GM12872 (cell line): ENCODE data around the gene SRF.
A peak's percentile ranks its signal among the peaks of the same experiment; 100 is the strongest.

ENCODE experiments used
- CTCF ChIP-seq: IDR thresholded peaks from 3 replicates; pipeline ENCODE4 v1.5.1; 2011; ENCODE audit warnings: low read depth, mild to moderate bottlenecking, low read length, moderate library complexity; ENCODE audit not compliant: insufficient read depth

The SRF gene

GRCh38 chr6:43170931-43171706, at the start of gene SRF:
SRF (plus strand) TSS chr6:43171269; CDS start chr6:43171657, 388 bp downstream.
- TF ChIP-seq CTCF: peak; percentile 58; the same call in 2 of the 3 replicates

- no peak for TF ChIP-seq CTCF
Measured at GRCh38 chr6:43122146-43122545, 48.9 kb upstream of the SRF start.

GRCh38 chr6:43123461-43124314, 47.4 kb upstream of the SRF start:
- TF ChIP-seq CTCF: no peak

- TF ChIP-seq CTCF: no peak
Measured at GRCh38 chr6:43124481-43124880, 46.6 kb upstream of the SRF start.

GRCh38 chr6:43125119-43125518, 46.0 kb upstream of the SRF start:
- no peak for TF ChIP-seq CTCF

- no peak for TF ChIP-seq CTCF
Measured at GRCh38 chr6:43125555-43125954, 45.5 kb upstream of the SRF start.

- no peak for TF ChIP-seq CTCF
Measured at GRCh38 chr6:43127180-43127579, 43.9 kb upstream of the SRF start.
